ENCODE measurements around the gene NCK1.

The NCK1 gene

GRCh38 chr3:136861890-136862616, at the start of gene NCK1:
Gene NCK1 (plus strand): TSS chr3:136862208. CDS start chr3:136928002, 65,794 bp downstream.
- peak; percentile 96 for DNase-seq
- Mint-ChIP-seq H3K9me3 (no peaks in the 10 kb centered on the region), H3K4me3 (peak within 1 kb of the TSS; percentile 94), H3K27ac (peak within 1 kb of the TSS; percentile 88), H3K36me3 (ENCODE audit: low read depth) (peaks cover 18% of the 10 kb centered on the region), H3K27me3 (no peaks in the 10 kb centered on the region), H3K4me1 (peaks cover 52% of the 10 kb centered on the region)
- peak; percentile 99 for ATAC-seq

GRCh38 chr3:136817448-136817847, 44.6 kb upstream of the NCK1 start:
- peaks cover 4% of the 10 kb centered on the region for H3K9me3 Mint-ChIP-seq
- no peak for DNase-seq
- H3K36me3 Mint-ChIP-seq (ENCODE audit: low read depth) = peaks cover 7% of the 10 kb centered on the region
- H3K27ac Mint-ChIP-seq = no peak overlapping the region
- ATAC-seq = no peak
- H3K4me3 Mint-ChIP-seq = no peak overlapping the region
- peaks cover 35% of the 10 kb centered on the region for H3K27me3 Mint-ChIP-seq
- H3K4me1 Mint-ChIP-seq = peaks cover 23% of the 10 kb centered on the region

GRCh38 chr3:136818191-136818768, 43.7 kb upstream of the NCK1 start:
- peaks cover 44% of the 10 kb centered on the region for H3K27me3 Mint-ChIP-seq
- ATAC-seq (peak; percentile 97), DNase-seq (peak; percentile 68)
- H3K9me3 Mint-ChIP-seq = peaks cover 13% of the 10 kb centered on the region
- H3K4me1 Mint-ChIP-seq = peaks cover 23% of the 10 kb centered on the region
- peak overlapping the region; percentile 86 for H3K4me3 Mint-ChIP-seq
- peak overlapping the region; percentile 81 for H3K27ac Mint-ChIP-seq
- H3K36me3 Mint-ChIP-seq (ENCODE audit: low read depth) = peaks cover 12% of the 10 kb centered on the region

GRCh38 chr3:136818769-136819391, 43.1 kb upstream of the NCK1 start, which contains the start of gene SLC35G2:
Gene SLC35G2 (plus strand): TSS chr3:136819126. CDS start chr3:136854461, 35,335 bp downstream.
- peak; percentile 69 for ATAC-seq
- peak; percentile 66 for DNase-seq

GRCh38 chr3:136819392-136819730, 42.6 kb upstream of the NCK1 start:
- Mint-ChIP-seq H3K27ac (peak overlapping the region; percentile 73), H3K9me3 (peaks cover 19% of the 10 kb centered on the region), H3K27me3 (peaks cover 49% of the 10 kb centered on the region), H3K4me3 (peak overlapping the region; percentile 86), H3K4me1 (peaks cover 23% of the 10 kb centered on the region), H3K36me3 (ENCODE audit: low read depth) (peaks cover 14% of the 10 kb centered on the region)
- DNase-seq (peak; percentile 36), ATAC-seq (peak; percentile 34)

More at GRCh38 chr3:136818769-136819391, 43.1 kb upstream of the NCK1 start, which contains the start of gene SLC35G2:
- peaks cover 15% of the 10 kb centered on the region for H3K9me3 Mint-ChIP-seq
- peaks cover 13% of the 10 kb centered on the region for H3K36me3 Mint-ChIP-seq (ENCODE audit: low read depth)
- H3K4me1 Mint-ChIP-seq = peaks cover 23% of the 10 kb centered on the region
- H3K4me3 Mint-ChIP-seq = peak within 1 kb of the TSS; percentile 86
- H3K27ac Mint-ChIP-seq = peak within 1 kb of the TSS; percentile 81
- H3K27me3 Mint-ChIP-seq = peaks cover 44% of the 10 kb centered on the region

- peak overlapping the region; percentile 86 for H3K4me3 Mint-ChIP-seq
- H3K36me3 Mint-ChIP-seq (ENCODE audit: low read depth) = peaks cover 14% of the 10 kb centered on the region
- H3K27ac Mint-ChIP-seq = peak overlapping the region; percentile 73
- peaks cover 53% of the 10 kb centered on the region for H3K27me3 Mint-ChIP-seq
- peaks cover 23% of the 10 kb centered on the region for H3K4me1 Mint-ChIP-seq
- DNase-seq (peak; percentile 39), ATAC-seq (no peak)
- peaks cover 21% of the 10 kb centered on the region for H3K9me3 Mint-ChIP-seq
These were observed 42.0 kb upstream of the NCK1 start for GRCh38 chr3:136819731-136820679.

- H3K27me3 Mint-ChIP-seq = peaks cover 15% of the 10 kb centered on the region
- DNase-seq = no peak
- no peak overlapping the region for H3K4me3 Mint-ChIP-seq
- ATAC-seq = no peak
- H3K9me3 Mint-ChIP-seq = peaks cover 4% of the 10 kb centered on the region
- H3K36me3 Mint-ChIP-seq (ENCODE audit: low read depth) = peaks cover 4% of the 10 kb centered on the region
- no peak overlapping the region for H3K27ac Mint-ChIP-seq
- H3K4me1 Mint-ChIP-seq = no peaks in the 10 kb centered on the region
These were observed 30.5 kb upstream of the NCK1 start for GRCh38 chr3:136831461-136831860.

GRCh38 chr3:136835089-136835812, 26.8 kb upstream of the NCK1 start:
- Mint-ChIP-seq H3K27ac (no peak overlapping the region), H3K36me3 (ENCODE audit: low read depth) (peaks cover 11% of the 10 kb centered on the region), H3K4me1 (peaks cover 16% of the 10 kb centered on the region), H3K4me3 (no peak overlapping the region), H3K27me3 (peaks cover 7% of the 10 kb centered on the region), H3K9me3 (no peaks in the 10 kb centered on the region)
- DNase-seq (no peak), ATAC-seq (no peak)

- Mint-ChIP-seq H3K27me3 (peaks cover 2% of the 10 kb centered on the region), H3K9me3 (no peaks in the 10 kb centered on the region), H3K4me1 (peaks cover 16% of the 10 kb centered on the region), H3K36me3 (ENCODE audit: low read depth) (peaks cover 11% of the 10 kb centered on the region), H3K4me3 (no peak overlapping the region), H3K27ac (no peak overlapping the region)
- DNase-seq = no peak
- ATAC-seq = no peak
These were observed 26.0 kb upstream of the NCK1 start for GRCh38 chr3:136835813-136836510.

- no peak overlapping the region for H3K27ac Mint-ChIP-seq
- no peaks in the 10 kb centered on the region for H3K27me3 Mint-ChIP-seq
- peaks cover 11% of the 10 kb centered on the region for H3K36me3 Mint-ChIP-seq (ENCODE audit: low read depth)
- H3K4me3 Mint-ChIP-seq = no peak overlapping the region
- H3K9me3 Mint-ChIP-seq = no peaks in the 10 kb centered on the region
- DNase-seq (no peak), ATAC-seq (no peak)
- H3K4me1 Mint-ChIP-seq = peaks cover 16% of the 10 kb centered on the region
These were observed 25.4 kb upstream of the NCK1 start for GRCh38 chr3:136836511-136837156.

- H3K9me3 Mint-ChIP-seq = no peaks in the 10 kb centered on the region
- ATAC-seq (peak; percentile 54), DNase-seq (no peak)
- no peaks in the 10 kb centered on the region for H3K27me3 Mint-ChIP-seq
- no peak overlapping the region for H3K4me3 Mint-ChIP-seq
- H3K36me3 Mint-ChIP-seq (ENCODE audit: low read depth) = peaks cover 19% of the 10 kb centered on the region
- H3K4me1 Mint-ChIP-seq = peaks cover 16% of the 10 kb centered on the region
- peak overlapping the region; percentile 30 for H3K27ac Mint-ChIP-seq
These were observed 23.1 kb upstream of the NCK1 start for GRCh38 chr3:136838641-136839555.

- peaks cover 20% of the 10 kb centered on the region for H3K36me3 Mint-ChIP-seq (ENCODE audit: low read depth)
- ATAC-seq (no peak), DNase-seq (no peak)
- H3K9me3 Mint-ChIP-seq = no peaks in the 10 kb centered on the region
- H3K4me1 Mint-ChIP-seq = peaks cover 16% of the 10 kb centered on the region
- H3K27me3 Mint-ChIP-seq = no peaks in the 10 kb centered on the region
- H3K27ac Mint-ChIP-seq = peak overlapping the region; percentile 9
- H3K4me3 Mint-ChIP-seq = no peak overlapping the region
These were observed 22.5 kb upstream of the NCK1 start for GRCh38 chr3:136839556-136839931.

Measured in activated naive CD8-positive, alpha-beta T cell treated with anti-CD3 and anti-CD28 coated beads, Interleukin-2, amount 50 U/mL, for 24 hours (primary cell).